ENCODE data around the gene NDRG4. TPM values are rescaled to one million over a fixed set of nuclear protein-coding genes. Genes with fewer than 3 reads are reported as not detected.

The NDRG4 gene
- total and polyA plus RNA-seq, 2 of the 13 experiments (the other 11 are each of a cell fraction or from before 2014, with no cell fraction given), result 1.7 to 2.7 TPM

DNA sequence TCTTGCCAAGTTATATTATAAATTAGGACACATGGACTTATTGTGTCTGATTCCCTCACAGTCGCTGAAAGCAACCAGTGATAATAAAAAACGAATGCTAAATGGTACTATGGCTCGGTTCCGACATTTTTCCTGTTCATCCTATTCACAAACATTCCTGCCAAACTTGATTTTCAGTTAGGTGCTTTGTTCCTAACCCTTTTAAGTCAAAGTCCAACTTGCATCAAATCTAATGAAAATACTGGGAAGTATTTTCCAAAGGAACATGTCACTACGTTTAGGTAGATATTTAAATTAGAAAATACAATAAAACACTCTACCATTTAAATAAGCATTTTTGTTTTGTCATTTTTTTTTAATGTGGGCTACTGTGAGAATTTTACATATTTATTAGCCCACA lies 36.3 kb downstream of the NDRG4 start:
- no peaks in the 10 kb centered on the region for H3K9me3 ChIP-seq (ENCODE audit: low read length)
- no peak overlapping the region for H3K9ac ChIP-seq (ENCODE audit: insufficient read depth, low read depth, low read length)
- in situ Hi-C loops (cut with HindIII; ENCODE audit: extremely low pct_ligation_motif_present, low pct_unique_long_range_greater_than_20kb) (no loop called here), intact Hi-C loops (cut with micrococcal nuclease; ENCODE audit: unreplicated experiment) (no loop called here)
- no peaks in the 10 kb centered on the region for H3K27me3 ChIP-seq (ENCODE audit: control insufficient read depth in 1 of 2, insufficient read depth in 2 of 2, low read length in 2 of 2)
- H4K20me1 ChIP-seq (ENCODE audit: insufficient read depth, low read length), result no peaks in the 10 kb centered on the region
- H3K4me2 ChIP-seq (ENCODE audit: low read depth, low read length), result no peak overlapping the region
- no peak overlapping the region for H3K27ac ChIP-seq (ENCODE audit: extremely low read length, insufficient read depth, low read length)
- POLR2A ChIA-PET, result no interaction called here
- peaks cover 44 to 94% of the 10 kb centered on the region in 2 experiments for H3K36me3 ChIP-seq (replicated peaks in 1 of 2; ENCODE audit: control insufficient read depth in 1 of 2, insufficient read depth in 2 of 2, low read length in 2 of 2)
- DNase-seq (ENCODE audit: low spot score) (no peak), ATAC-seq (no peak), FAIRE-seq (no peak)
- H3K79me2 ChIP-seq (ENCODE audit: insufficient read depth, low read length), result no peaks in the 10 kb centered on the region
- 93% methylated on average over 5 of the region's 5 CpGs for WGBS (ENCODE audit: low lambda C conversion rate)
- CTCF ChIA-PET (ENCODE audit: low intra/inter-chr PET ratio, low total read pairs), result no interaction called here
- no peaks in the 10 kb centered on the region for H3K4me1 ChIP-seq (ENCODE audit: insufficient read depth, low read length)
- no peak overlapping the region for H2AFZ ChIP-seq (ENCODE audit: low read length)
- BruUV-seq (replicated peaks), result no TSS peak
- no peak overlapping the region for H3K4me3 ChIP-seq (replicated peaks in 1 of 3; ENCODE audit: insufficient read depth in 1 of 3, low read depth in 2 of 3, low read length in 3 of 3)
- no peak for TF ChIP-seq HMGXB4 (CRISPR knock-in tag; IDR thresholded peaks at IDR 0.05; ENCODE audit: borderline replicate concordance in 1 of 2, low read depth in 1 of 2)
- TF ChIP-seq ZNF562 (CRISPR knock-in tag; IDR thresholded peaks at IDR 0.05; ENCODE audit: borderline replicate concordance), result no peak
- TF ChIP-seq, protein P1, sequence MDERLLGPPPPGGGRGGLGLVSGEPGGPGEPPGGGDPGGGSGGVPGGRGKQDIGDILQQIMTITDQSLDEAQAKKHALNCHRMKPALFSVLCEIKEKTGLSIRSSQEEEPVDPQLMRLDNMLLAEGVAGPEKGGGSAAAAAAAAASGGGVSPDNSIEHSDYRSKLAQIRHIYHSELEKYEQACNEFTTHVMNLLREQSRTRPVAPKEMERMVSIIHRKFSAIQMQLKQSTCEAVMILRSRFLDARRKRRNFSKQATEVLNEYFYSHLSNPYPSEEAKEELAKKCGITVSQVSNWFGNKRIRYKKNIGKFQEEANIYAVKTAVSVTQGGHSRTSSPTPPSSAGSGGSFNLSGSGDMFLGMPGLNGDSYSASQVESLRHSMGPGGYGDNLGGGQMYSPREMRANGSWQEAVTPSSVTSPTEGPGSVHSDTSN (CRISPR knock-in tag; IDR thresholded peaks at IDR 0.05), result no peak
- TF ChIP-seq RBM22 (optimal IDR thresholded peaks at IDR 0.05; ENCODE audit: low read length), result peak; percentile 37
- no peak for TF ChIP-seq GLI4 (CRISPR knock-in tag; IDR thresholded peaks at IDR 0.05; ENCODE audit: borderline replicate concordance)
